ENCODE data around the gene HRAS. TPM values are rescaled to one million over a fixed set of nuclear protein-coding genes. Genes with fewer than 3 reads are reported as not detected.
A peak's percentile ranks its signal among the peaks of the same experiment; 100 is the strongest.

Gene HRAS
- total RNA-seq, 1 experiment from 2014 or later, result 123 TPM

DNA sequence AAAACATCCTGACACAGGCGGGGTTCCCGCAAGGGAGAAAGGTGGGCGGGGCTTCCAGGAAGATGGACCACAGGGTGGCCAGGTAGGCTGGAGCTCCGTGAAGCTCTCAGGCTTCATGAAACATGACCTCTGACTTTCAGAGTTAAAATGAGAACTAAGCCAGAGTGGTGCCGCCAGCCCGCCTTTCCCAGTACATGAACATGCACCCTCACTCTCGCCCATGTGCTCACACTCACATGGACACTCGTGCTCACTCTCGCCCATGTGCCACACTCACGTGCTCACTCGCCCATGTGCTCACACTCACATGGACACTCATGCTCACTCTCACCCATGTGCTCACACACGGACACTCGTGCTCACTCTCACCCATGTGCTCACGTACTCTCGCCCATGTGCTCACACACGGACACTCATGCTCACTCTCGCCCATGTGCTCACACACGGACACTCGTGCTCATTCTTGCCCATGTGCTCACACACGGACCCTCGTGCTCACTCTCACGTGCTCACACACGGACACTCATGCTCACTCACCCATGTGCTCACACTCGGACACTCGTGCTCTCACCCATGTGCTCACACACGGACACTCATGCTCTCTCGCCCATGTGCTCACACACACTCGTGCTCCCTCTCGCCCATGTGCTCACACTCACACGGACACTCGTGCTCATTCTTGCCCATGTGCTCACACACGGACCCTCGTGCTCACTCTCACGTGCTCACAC is 38.4 kb downstream of the HRAS start:
- peaks cover 9% of the 10 kb centered on the region for H3K4me1 Mint-ChIP-seq (ENCODE audit: insufficient read depth, unreplicated experiment)
- CTCF ChIA-PET, result interaction anchor here (0.6 to 1.6 kb wide), 2 partner anchors 48 to 82 kb away, joined by 3 to 8 read pairs; partner anchors contain the start of gene SIGIRR
- POLR2A ChIA-PET, result interaction anchor here (0.6 kb wide), 1 partner anchor 34 kb away, joined by 3 read pairs; no protein-coding TSS in a partner anchor
- intact Hi-C loops (cut with micrococcal nuclease), result no loop called here
- no TSS peak for BruUV-seq (replicated peaks)
- H3K27me3 Mint-ChIP-seq (ENCODE audit: insufficient read depth, unreplicated experiment), result no peaks in the 10 kb centered on the region
- DNase-seq (ENCODE audit: unreplicated experiment), result no peak
- H3K36me3 Mint-ChIP-seq (ENCODE audit: insufficient read depth, unreplicated experiment), result peaks cover 100% of the 10 kb centered on the region
- H3K27ac Mint-ChIP-seq (ENCODE audit: low read depth, unreplicated experiment), result no peak overlapping the region
- TF ChIP-seq, protein P1, sequence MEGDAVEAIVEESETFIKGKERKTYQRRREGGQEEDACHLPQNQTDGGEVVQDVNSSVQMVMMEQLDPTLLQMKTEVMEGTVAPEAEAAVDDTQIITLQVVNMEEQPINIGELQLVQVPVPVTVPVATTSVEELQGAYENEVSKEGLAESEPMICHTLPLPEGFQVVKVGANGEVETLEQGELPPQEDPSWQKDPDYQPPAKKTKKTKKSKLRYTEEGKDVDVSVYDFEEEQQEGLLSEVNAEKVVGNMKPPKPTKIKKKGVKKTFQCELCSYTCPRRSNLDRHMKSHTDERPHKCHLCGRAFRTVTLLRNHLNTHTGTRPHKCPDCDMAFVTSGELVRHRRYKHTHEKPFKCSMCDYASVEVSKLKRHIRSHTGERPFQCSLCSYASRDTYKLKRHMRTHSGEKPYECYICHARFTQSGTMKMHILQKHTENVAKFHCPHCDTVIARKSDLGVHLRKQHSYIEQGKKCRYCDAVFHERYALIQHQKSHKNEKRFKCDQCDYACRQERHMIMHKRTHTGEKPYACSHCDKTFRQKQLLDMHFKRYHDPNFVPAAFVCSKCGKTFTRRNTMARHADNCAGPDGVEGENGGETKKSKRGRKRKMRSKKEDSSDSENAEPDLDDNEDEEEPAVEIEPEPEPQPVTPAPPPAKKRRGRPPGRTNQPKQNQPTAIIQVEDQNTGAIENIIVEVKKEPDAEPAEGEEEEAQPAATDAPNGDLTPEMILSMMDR (IDR thresholded peaks at IDR 0.05; ENCODE audit: unreplicated experiment), result no peak
- H3K4me3 Mint-ChIP-seq (ENCODE audit: unreplicated experiment), result no peak overlapping the region
- H3K9me3 Mint-ChIP-seq (ENCODE audit: unreplicated experiment), result no peaks in the 10 kb centered on the region

- no peak overlapping the region for H3K4me3 Mint-ChIP-seq (ENCODE audit: unreplicated experiment)
- H3K36me3 Mint-ChIP-seq (ENCODE audit: insufficient read depth, unreplicated experiment), result peaks cover 89% of the 10 kb centered on the region
- DNase-seq (ENCODE audit: unreplicated experiment), result no peak
- TF ChIP-seq, protein P1 (IDR thresholded peaks at IDR 0.05; ENCODE audit: unreplicated experiment), result no peak
- intact Hi-C loops (cut with micrococcal nuclease), result no loop called here
- no peaks in the 10 kb centered on the region for H3K9me3 Mint-ChIP-seq (ENCODE audit: unreplicated experiment)
- peaks cover 9% of the 10 kb centered on the region for H3K4me1 Mint-ChIP-seq (ENCODE audit: insufficient read depth, unreplicated experiment)
- BruUV-seq (replicated peaks), result no TSS peak
- ChIA-PET POLR2A (interaction anchor here (0.7 kb wide), 1 partner anchor 24 kb away, joined by 3 read pairs; no protein-coding TSS in a partner anchor), CTCF (no interaction called here)
- no peaks in the 10 kb centered on the region for H3K27me3 Mint-ChIP-seq (ENCODE audit: insufficient read depth, unreplicated experiment)
- H3K27ac Mint-ChIP-seq (ENCODE audit: low read depth, unreplicated experiment), result peak overlapping the region; percentile 75
These were observed 39.8 kb downstream of the HRAS start for GRCh38 chr11:495537-495931.

DNA sequence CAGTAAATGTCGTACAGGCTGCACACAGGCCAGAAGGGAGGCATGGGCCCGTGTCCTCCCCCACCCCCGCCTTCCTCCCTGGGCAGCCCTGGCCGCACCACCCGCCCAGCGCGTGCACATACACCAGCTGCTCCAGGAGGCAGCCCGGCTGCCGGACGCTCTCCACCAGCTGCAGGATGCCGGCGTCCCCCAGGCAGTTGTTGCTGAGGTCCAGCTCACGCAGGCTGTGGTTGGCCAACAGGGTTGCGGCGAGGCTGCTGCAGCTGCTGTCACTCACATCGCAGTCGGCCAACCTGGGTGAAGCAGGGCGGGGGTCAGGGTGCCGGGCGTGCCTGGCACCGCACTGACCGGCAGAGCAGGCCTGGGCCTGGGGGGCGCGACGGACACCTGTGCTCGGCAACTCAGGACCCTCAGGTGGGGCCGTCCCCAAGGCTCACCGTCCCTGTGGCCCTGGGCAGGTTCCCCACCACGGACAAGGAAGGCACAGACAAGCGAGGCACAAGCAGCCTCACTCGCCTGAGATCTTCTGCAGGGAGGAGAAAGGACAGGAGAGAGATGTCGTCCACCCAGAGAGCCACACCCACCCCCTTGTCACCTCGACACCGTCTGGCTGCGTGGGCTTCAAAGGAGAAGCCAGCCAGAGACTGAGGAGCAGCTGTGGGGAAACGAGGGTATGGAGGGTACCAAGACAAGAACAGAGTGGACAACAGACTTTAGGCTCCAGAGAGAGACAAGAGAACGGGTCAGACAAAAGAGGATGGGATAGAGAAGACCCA is 40.4 kb downstream of the HRAS start:
- TF ChIP-seq, protein P1 (IDR thresholded peaks at IDR 0.05; ENCODE audit: unreplicated experiment), result no peak
- BruUV-seq (replicated peaks), result no TSS peak
- Mint-ChIP-seq H3K27ac (ENCODE audit: low read depth, unreplicated experiment) (no peak overlapping the region), H3K4me3 (ENCODE audit: unreplicated experiment) (no peak overlapping the region), H3K4me1 (ENCODE audit: insufficient read depth, unreplicated experiment) (peaks cover 9% of the 10 kb centered on the region), H3K36me3 (ENCODE audit: insufficient read depth, unreplicated experiment) (peaks cover 83% of the 10 kb centered on the region), H3K9me3 (ENCODE audit: unreplicated experiment) (no peaks in the 10 kb centered on the region), H3K27me3 (ENCODE audit: insufficient read depth, unreplicated experiment) (no peaks in the 10 kb centered on the region)
- DNase-seq (ENCODE audit: unreplicated experiment), result no peak
- intact Hi-C loops (cut with micrococcal nuclease), result no loop called here
- ChIA-PET POLR2A (interaction anchor here (0.7 kb wide), 1 partner anchor 24 kb away, joined by 3 read pairs; no protein-coding TSS in a partner anchor), CTCF (no interaction called here)
